ENCODE data around the gene PRKD2.

GRCh38 chr19:46759817-46760333 lies 43.0 kb upstream of the PRKD2 start:
- TF ChIP-seq TAF1 (conservative IDR thresholded peaks at IDR 0.05): no peak
- TF ChIP-seq CTCF (IDR thresholded peaks at IDR 0.05; ENCODE audit: low read depth, low read length, missing input control): no peak
- TF ChIP-seq ATF3 (IDR thresholded peaks at IDR 0.05): no peak
- TF ChIP-seq HNF4A (conservative IDR thresholded peaks at IDR 0.05): no peak
- TF ChIP-seq EGR1 (IDR thresholded peaks at IDR 0.05; ENCODE audit: low read depth in 2 of 2): no peak
- no peak for TF ChIP-seq REST (IDR thresholded peaks at IDR 0.05)

Data from liver (tissue), 3 donors.